ENCODE data around the gene RYR2. TPM values are rescaled to one million over a fixed set of nuclear protein-coding genes. Genes with fewer than 3 reads are reported as not detected.

Gene RYR2
- polyA plus RNA-seq, 1 of the 3 experiments (the other 2 are of a cell fraction): under 0.01 TPM

GRCh38 chr1:237411621-237412020 is 369.6 kb downstream of the RYR2 start:
- Histone ChIP-seq H3K9me2 (no peaks in the 10 kb centered on the region), H3K4me1 (ENCODE audit: control insufficient read depth in 1 of 2, insufficient read depth in 2 of 2, low read depth in 1 of 2, low read length in 1 of 2) (no peaks in the 10 kb centered on the region), H2AFZ (ENCODE audit: low read depth) (no peak overlapping the region), H3K79me2 (ENCODE audit: insufficient read depth) (no peaks in the 10 kb centered on the region), H4K20me1 (ENCODE audit: insufficient read depth) (no peaks in the 10 kb centered on the region), H3K4me3 (ENCODE audit: low read depth in 2 of 2, low read length in 1 of 2) (no peak overlapping the region), H3K27ac (ENCODE audit: low read depth in 2 of 2, low read length in 1 of 2) (no peak overlapping the region), H3K36me3 (replicated peaks in 1 of 2; ENCODE audit: control insufficient read depth in 1 of 2, insufficient read depth in 2 of 2, low read length in 1 of 2) (no peaks in the 10 kb centered on the region), H3K27me3 (ENCODE audit: insufficient read depth) (no peaks in the 10 kb centered on the region), H3K9me3 (peaks cover 12% of the 10 kb centered on the region), H3K4me2 (no peak overlapping the region), H3K9ac (no peak overlapping the region), H3F3A (replicated peaks; ENCODE audit: insufficient read depth) (no peaks in the 10 kb centered on the region)
- DNase-seq: no peak
- 33% methylated on average over 2 of the region's 2 CpGs for WGBS (ENCODE audit: low lambda C conversion rate)
- TF ChIP-seq, protein P1, sequence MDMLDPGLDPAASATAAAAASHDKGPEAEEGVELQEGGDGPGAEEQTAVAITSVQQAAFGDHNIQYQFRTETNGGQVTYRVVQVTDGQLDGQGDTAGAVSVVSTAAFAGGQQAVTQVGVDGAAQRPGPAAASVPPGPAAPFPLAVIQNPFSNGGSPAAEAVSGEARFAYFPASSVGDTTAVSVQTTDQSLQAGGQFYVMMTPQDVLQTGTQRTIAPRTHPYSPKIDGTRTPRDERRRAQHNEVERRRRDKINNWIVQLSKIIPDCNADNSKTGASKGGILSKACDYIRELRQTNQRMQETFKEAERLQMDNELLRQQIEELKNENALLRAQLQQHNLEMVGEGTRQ (IDR thresholded peaks at IDR 0.05; ENCODE audit: borderline replicate concordance, low read depth, low read length): no peak
- no peak for TF ChIP-seq ELF1 (IDR thresholded peaks at IDR 0.05)
- TF ChIP-seq TAF1 (IDR thresholded peaks at IDR 0.05; ENCODE audit: borderline replicate concordance, low read depth, low read length): no peak
- TF ChIP-seq MXI1 (IDR thresholded peaks at IDR 0.05; ENCODE audit: low read depth, low read length): no peak
- TF ChIP-seq CTCF (IDR thresholded peaks at IDR 0.05): no peak
- TF ChIP-seq NRF1 (IDR thresholded peaks at IDR 0.05; ENCODE audit: low read depth, low read length): no peak
- TF ChIP-seq FOXJ3 (CRISPR knock-in tag; IDR thresholded peaks at IDR 0.05): no peak
- no peak for TF ChIP-seq SMC3 (IDR thresholded peaks at IDR 0.05; ENCODE audit: low read depth, low read length)
- TF ChIP-seq EP300 (IDR thresholded peaks at IDR 0.05; ENCODE audit: borderline replicate concordance in 1 of 2, low read depth in 1 of 2, low read length in 1 of 2): no peak
- TF ChIP-seq, protein P2, sequence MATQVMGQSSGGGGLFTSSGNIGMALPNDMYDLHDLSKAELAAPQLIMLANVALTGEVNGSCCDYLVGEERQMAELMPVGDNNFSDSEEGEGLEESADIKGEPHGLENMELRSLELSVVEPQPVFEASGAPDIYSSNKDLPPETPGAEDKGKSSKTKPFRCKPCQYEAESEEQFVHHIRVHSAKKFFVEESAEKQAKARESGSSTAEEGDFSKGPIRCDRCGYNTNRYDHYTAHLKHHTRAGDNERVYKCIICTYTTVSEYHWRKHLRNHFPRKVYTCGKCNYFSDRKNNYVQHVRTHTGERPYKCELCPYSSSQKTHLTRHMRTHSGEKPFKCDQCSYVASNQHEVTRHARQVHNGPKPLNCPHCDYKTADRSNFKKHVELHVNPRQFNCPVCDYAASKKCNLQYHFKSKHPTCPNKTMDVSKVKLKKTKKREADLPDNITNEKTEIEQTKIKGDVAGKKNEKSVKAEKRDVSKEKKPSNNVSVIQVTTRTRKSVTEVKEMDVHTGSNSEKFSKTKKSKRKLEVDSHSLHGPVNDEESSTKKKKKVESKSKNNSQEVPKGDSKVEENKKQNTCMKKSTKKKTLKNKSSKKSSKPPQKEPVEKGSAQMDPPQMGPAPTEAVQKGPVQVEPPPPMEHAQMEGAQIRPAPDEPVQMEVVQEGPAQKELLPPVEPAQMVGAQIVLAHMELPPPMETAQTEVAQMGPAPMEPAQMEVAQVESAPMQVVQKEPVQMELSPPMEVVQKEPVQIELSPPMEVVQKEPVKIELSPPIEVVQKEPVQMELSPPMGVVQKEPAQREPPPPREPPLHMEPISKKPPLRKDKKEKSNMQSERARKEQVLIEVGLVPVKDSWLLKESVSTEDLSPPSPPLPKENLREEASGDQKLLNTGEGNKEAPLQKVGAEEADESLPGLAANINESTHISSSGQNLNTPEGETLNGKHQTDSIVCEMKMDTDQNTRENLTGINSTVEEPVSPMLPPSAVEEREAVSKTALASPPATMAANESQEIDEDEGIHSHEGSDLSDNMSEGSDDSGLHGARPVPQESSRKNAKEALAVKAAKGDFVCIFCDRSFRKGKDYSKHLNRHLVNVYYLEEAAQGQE (IDR thresholded peaks at IDR 0.05; ENCODE audit: low read depth, low read length): no peak
- no peak for TF ChIP-seq RCOR1 (IDR thresholded peaks at IDR 0.05; ENCODE audit: low read length)
- TF ChIP-seq YY1 (IDR thresholded peaks at IDR 0.05; ENCODE audit: low read depth): no peak
- CTCF ChIA-PET: interaction anchor here (2.8 kb wide), 1 partner anchor 25 kb away, joined by 9 read pairs; no protein-coding TSS in a partner anchor
- POLR2A ChIA-PET: no interaction called here

Measured in SK-N-SH (cell line).